Chondrocyte (in vitro differentiated cells): ENCODE results near the gene ATP6V1F. TPM values are rescaled to one million over a fixed set of nuclear protein-coding genes. Genes with fewer than 3 reads are reported as not detected.

Source experiments
- DNase-seq: peaks from one replicate; pipeline ENCODE4 v3.0.0; 2021; ENCODE audit warnings: mixed read lengths, low spot score
- H3K27ac Mint-ChIP-seq: one replicate; pipeline ENCODE4 v1.8.0; 2021; ENCODE audit warnings: mild to moderate bottlenecking, moderate library complexity, mixed read lengths; ENCODE audit not compliant: unreplicated experiment
- H3K27me3 Mint-ChIP-seq: 2 replicates; pipeline ENCODE4 v1.8.0; 2021; ENCODE audit warnings: low read depth, mixed read lengths
- H3K36me3 Mint-ChIP-seq: 2 replicates; pipeline ENCODE4 v1.8.0; 2021; ENCODE audit warnings: low read depth, mixed read lengths
- H3K4me1 Mint-ChIP-seq: 2 replicates; pipeline ENCODE4 v1.8.0; 2021; ENCODE audit warnings: low read depth, mild to moderate bottlenecking, mixed read lengths
- H3K4me3 Mint-ChIP-seq: one replicate; pipeline ENCODE4 v1.8.0; 2021; ENCODE audit warnings: mild to moderate bottlenecking, moderate library complexity, mixed read lengths; ENCODE audit not compliant: unreplicated experiment
- H3K9me3 Mint-ChIP-seq: 2 replicates; pipeline ENCODE4 v1.8.0; 2021; ENCODE audit warnings: low read depth, mixed read lengths
- total RNA-seq: library from RNA; stranded (reverse); gene quantifications from 3 replicates; pipeline ENCODE4 v1.2.1, GENCODE V29; 2021
- TF ChIP-seq, protein P1 (sequence below): fragments of 200-600 bp; sonication (generic); IDR thresholded peaks from 2 replicates; pipeline ENCODE4 v1.5.0; 2021; ENCODE audit warnings: antibody characterized with exemption, mild to moderate bottlenecking, moderate library complexity

ATP6V1F gene
- total RNA-seq, 1 donor from 2014 or later = 154 TPM

DNA sequence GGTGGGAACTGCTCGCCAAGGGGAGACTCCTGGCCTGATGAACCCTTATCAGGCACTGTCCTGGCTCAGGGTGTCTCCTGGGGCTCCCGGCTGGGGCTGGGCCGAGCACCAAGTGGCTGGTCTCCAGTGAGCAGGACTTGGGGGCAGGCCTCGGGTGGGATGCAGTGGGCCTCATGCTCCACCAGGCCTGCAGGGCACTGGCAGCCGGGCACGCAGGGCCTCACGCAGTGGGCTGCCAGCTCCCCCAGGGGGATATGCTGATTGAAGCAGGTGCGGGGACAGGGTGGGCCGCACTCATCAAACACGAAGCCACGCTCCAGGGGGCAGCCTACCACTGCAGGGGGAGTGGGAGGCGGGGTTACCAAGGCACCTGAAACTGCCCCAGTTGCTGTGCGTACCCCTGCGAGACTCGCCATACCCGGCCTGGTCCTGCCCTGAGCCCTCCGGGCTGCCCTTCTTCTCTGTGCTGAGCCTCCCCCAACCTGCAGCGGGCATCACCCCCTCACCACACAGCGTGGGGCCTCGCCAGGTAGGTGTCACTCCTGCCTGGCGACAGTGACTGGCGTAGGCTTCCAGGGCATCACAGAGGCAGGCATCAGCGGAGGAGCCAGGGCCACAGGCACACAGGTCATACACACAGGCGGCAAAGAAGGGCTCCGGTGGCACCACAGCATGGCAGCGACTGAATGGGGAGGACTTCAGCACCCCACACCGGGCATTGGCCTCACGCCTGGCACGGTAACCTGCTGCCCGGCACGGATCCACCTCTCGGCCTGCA lies 14.5 kb downstream of the ATP6V1F start:
- TF ChIP-seq, protein P1, sequence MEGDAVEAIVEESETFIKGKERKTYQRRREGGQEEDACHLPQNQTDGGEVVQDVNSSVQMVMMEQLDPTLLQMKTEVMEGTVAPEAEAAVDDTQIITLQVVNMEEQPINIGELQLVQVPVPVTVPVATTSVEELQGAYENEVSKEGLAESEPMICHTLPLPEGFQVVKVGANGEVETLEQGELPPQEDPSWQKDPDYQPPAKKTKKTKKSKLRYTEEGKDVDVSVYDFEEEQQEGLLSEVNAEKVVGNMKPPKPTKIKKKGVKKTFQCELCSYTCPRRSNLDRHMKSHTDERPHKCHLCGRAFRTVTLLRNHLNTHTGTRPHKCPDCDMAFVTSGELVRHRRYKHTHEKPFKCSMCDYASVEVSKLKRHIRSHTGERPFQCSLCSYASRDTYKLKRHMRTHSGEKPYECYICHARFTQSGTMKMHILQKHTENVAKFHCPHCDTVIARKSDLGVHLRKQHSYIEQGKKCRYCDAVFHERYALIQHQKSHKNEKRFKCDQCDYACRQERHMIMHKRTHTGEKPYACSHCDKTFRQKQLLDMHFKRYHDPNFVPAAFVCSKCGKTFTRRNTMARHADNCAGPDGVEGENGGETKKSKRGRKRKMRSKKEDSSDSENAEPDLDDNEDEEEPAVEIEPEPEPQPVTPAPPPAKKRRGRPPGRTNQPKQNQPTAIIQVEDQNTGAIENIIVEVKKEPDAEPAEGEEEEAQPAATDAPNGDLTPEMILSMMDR = no peak
- Mint-ChIP-seq H3K4me3 (no peak overlapping the region), H3K36me3 (no peaks in the 10 kb centered on the region), H3K27me3 (peaks cover 2% of the 10 kb centered on the region), H3K4me1 (no peaks in the 10 kb centered on the region), H3K27ac (no peak overlapping the region), H3K9me3 (no peaks in the 10 kb centered on the region)
- peak; percentile 89 for DNase-seq

DNA sequence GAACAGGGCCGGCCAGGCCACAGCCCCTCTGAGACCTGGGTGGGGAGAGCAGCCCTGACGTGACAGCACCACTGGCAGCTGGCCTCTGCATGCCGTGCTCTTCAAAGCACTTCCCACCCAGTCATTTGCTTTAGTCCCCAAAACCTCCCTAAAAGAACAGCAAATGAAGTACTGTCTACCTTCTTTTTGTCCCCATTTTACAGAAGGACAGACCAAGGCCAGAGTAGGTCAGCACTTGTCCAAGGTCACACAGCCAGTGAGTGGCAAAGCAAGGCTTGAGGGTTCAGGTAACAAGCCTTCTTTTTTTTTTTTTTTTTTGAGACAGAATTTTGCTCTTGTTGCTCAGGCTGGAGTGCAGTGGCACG lies 15.1 kb downstream of the ATP6V1F start:
- H3K27me3 Mint-ChIP-seq = peaks cover 2% of the 10 kb centered on the region
- no peak for DNase-seq
- H3K27ac Mint-ChIP-seq = no peak overlapping the region
- TF ChIP-seq, protein P1 = no peak
- H3K4me1 Mint-ChIP-seq = no peaks in the 10 kb centered on the region
- H3K4me3 Mint-ChIP-seq = no peak overlapping the region
- no peaks in the 10 kb centered on the region for H3K9me3 Mint-ChIP-seq
- no peaks in the 10 kb centered on the region for H3K36me3 Mint-ChIP-seq

DNA sequence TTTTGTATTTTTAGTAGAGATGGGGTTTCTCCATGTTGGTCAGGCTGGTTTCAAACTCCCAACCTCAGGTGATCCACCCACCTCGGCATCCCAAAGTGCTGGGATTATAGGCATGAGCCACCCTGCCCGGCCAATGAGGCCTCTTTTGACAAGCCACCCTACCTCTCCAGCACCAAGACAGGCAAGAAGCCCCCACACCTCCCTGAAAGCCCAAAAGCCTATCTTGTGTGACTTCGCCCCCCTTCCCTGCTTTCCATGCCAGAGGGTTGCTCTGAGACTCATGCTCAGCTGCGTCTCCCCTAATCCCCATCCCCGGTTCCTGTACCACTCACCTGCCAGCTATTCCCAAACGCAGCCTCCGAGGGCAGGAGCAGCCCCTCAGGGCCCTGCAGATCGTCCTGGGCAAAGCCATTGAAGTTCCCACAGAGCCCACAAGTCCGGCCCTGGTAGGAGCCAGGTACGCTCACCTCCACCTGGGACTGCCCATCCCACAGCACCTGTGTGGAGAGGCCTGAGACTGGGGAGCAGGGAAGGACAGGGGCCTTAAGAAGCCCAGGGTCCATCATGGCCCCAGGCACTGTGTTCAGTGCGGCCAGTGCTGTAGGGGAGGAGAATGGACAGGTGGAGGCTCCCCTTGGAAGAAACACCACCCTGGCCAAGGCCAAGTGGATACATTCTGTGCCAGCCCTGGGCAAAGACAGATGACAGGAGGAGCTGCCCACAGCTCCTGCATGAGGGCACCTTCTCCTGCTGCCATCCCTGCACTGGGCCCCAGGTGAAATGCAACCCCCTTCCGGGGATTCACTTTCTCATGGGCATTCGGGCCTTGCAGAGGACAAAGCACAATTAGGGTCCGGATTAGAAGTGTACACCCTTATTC lies 15.8 kb downstream of the ATP6V1F start:
- TF ChIP-seq, protein P1 = no peak
- H3K4me1 Mint-ChIP-seq = peaks cover under 1% of the 10 kb centered on the region
- H3K27me3 Mint-ChIP-seq = peaks cover 2% of the 10 kb centered on the region
- H3K27ac Mint-ChIP-seq = no peak overlapping the region
- H3K9me3 Mint-ChIP-seq = no peaks in the 10 kb centered on the region
- H3K36me3 Mint-ChIP-seq = no peaks in the 10 kb centered on the region
- no peak overlapping the region for H3K4me3 Mint-ChIP-seq
- DNase-seq = peak; percentile 60

DNA sequence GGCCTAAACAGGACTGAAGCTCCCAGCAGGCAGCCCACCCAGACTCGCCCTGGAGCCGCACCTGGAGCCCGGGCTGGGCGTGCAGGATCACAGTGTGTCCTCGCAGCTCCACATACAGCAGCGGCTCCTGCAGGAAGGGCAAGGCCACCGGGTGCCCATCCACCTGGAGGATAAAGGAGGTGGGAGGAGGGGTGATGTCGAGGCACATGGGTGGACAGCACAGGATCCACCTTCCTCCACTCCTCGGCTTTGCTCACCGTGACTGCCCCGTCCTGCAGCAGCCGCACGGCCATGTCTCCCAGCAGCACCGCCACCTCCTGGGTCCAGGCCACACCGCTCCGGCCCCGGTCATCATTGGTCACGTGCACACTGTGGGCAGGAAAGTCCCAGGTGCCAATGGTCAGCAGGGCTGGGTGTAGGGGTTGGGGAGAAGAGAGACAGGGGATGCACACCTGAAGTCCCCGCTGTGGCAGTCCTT lies 16.8 kb downstream of the ATP6V1F start:
- TF ChIP-seq, protein P1 = no peak
- H3K4me3 Mint-ChIP-seq = no peak overlapping the region
- no peak overlapping the region for H3K27ac Mint-ChIP-seq
- peaks cover 2% of the 10 kb centered on the region for H3K27me3 Mint-ChIP-seq
- no peak for DNase-seq
- H3K4me1 Mint-ChIP-seq = peaks cover 2% of the 10 kb centered on the region
- H3K36me3 Mint-ChIP-seq = no peaks in the 10 kb centered on the region
- no peaks in the 10 kb centered on the region for H3K9me3 Mint-ChIP-seq
